Fibroblast of skin of left biceps (primary cell): ENCODE measurements around the gene LCNL1.
A peak's percentile ranks its signal among the peaks of the same experiment; 100 is the strongest.

Experiments
- DNase-seq, 2 experiments: peaks; one replicate each; pipeline ENCODE4 v3.0.0-alpha.2; 2013; ENCODE audit warnings: low read depth in 2 of 2

Gene LCNL1

DNA sequence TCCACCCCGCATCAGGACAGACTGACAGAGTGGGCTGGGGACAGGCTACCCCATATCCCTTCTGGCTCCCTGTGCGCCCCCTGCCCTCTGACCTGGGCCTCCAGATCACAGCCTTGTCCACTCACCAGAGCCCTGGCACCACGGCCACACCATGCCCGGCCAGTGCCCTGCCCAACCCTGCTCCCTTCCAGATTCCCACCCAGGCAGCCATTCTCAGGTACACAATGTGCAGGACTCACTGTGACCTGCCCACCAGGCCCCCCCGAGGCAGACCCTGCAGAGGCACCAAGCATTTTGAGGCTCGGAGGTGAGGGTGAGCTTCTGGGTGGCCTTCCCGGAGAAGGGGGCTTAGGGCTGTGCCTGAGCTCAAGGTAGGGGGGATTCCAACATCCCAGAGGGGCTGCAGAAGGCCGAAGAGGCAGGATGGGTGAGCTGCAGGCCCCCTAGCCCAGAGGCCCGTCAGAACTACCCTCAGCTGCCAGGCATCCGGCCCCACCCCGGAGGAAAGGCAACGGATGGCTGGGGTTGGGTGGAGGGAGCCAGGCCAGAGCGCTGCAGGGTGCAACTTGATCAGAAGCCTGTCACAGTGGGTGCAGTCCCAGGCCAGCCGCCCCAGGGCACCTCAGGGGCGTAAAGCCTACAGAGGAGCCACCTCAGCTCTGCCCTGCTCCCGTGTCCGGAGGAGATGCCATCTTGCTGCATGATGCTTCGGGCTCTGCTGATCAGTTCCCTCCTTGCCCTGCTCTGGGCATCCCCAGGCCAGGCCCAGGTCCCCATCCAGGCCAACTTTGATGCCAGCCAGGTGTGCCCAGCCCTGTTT, at the start of gene LCNL1:
Gene LCNL1 (plus strand): TSS at position 762 of the 820 bp plus-strand sequence. CDS start 594 bp downstream, outside the sequence.
- DNase-seq, result no peak

DNA sequence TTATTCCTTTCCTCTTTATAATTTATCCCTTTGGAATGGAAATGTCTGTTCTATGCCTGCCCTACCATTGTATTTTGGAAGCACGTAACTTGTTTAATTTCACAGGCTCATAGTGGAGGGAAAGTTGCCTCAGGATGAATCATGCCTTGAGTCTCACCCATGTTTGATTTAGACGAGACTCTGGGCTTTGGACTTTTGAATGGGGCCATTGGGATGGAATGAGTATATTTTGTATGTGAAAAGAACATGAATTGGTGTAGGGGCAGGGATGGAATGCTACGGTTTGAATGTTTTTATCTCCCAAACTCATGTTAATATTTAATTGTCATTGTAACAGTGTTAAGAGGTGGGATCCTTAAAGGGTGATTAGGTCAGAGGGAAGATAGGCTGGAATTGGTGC, 48.5 kb upstream of the LCNL1 start:
- DNase-seq, result no peak

DNA sequence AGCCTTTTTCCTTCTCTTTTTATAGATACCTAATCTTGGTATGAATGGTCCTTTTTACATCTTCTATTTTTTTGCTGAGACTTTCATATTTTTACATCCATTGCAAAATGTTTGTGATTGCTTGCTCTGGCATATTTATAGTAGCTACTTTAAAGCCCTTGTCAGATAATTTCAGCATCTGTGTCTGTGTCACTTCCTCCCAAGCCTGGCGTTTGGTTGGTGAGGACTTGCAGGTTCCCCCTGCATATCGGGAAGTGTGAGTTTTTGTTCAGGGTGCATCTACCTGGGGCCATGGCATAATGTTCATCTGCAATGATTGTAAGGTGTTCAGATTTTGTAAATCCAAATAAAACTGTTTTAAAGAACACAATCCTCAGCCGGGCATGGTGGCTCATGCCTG, 47.1 kb upstream of the LCNL1 start:
- DNase-seq, result no peak

DNA sequence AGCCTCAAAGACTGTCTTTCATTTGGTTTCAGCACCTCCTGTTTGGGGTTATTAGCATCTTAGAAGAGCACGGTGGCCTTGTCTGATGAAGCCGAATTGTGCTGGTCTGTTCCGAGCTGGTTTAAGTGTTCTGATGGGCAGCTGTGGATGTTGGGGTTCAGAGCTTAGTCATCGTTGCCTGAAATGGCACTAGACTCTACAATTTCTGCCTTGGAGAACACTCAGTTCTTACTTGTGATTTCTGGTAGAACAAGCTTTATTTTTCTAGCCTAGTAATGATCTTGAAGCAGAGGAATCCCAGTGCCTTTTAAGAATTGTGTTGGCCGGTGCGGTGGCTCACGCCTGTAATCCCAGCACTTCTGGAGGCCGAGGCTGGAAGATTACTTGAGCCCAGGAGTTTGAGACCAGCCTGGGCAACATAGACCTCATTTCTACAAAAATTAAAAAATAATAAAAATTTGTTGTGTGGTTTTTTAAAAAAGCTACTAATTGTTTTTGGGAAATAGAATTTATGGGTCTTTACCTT, 46.1 kb upstream of the LCNL1 start:
- DNase-seq, result no peak

DNA sequence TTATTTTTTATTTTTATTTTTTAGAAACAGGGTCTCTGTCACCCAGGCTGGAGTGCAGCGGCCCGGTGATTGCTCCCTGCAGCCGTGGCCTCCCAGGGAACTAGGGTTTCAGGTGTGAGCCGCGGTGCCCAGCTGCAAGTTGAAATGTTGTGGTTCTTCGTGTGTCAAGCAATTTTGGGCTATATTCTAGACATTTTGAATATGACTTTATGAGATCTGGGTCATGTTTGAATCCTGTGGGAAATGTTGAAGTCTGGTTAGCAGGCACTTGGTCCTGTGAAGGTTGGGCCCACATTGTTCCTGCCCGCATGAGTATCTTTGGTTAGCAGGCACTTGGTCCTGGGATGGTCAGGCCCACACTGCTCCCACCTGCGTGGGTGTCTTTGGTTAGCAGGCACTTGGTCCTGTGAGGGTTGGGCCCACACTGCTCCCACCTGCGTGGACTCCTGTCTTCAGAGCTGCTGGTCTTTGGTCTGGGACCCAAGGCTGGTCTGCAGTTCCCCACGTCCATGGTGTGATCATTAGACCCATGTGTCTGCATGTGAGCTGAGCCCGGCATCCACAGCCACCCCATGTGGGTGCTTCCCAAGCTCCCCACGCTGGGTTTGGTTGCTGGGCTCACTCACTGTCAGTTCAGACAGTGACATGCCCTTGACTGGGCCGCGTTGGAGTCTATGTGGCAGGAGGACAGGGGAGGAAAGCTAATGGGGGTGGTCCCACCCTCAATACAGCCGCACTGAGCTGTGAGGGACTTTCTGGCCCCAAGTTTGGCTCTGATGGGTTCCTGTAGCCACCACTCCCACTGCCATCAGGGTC, 45.4 kb upstream of the LCNL1 start:
- DNase-seq, result no peak

DNA sequence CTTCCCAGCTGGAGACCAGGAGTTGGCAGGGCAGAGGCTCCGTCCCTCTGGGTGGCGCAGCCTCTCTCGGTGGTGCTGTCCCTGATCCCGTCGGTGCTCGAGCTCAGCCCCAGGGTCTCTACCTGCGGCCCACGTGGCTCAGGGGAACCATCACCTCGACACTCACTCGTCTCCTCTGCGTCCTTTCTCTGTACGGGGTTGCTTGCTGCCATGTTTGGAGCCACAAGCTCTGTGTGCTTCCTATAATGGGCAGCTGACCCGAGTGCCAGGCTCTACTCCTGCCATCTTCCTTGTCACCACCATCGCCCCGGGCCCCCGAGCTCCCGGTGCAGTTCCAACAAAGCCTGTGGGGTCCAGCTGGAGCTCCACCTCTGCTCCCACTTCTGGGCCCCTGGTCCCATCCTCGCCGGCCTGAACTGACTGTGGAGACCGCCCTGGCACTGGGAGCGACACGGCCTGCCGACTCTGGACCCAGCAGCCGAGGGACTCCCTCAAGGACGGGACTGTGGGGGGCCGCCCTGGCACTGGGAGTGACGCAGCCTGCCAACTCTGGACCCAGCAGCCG, 43.3 kb upstream of the LCNL1 start:
- DNase-seq, result no peak

DNA sequence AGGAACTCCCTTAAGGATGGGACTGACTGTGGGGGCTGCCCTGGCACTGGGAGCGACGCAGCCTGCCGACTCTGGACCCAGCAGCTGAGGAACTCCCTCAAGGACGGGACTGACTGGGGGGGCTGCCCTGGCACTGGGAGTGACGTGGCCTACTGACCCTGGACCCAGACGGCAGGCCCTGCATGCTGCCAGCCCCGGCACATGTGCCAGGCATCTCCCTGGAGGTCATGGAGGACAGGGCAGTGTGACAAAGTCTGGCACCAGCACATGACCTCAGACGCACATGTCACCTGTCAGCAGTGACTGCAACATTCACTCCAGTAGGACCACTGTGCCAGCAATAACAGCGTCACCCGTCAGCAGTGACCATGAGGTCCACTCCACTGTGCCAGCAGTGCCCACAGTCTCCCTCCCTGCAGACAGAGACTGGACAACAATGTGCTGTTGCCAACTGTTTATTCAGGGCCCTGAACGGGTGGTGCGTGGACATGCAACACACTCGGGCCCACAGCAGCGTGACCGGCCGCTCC, 42.7 kb upstream of the LCNL1 start:
- DNase-seq, result no peak

DNA sequence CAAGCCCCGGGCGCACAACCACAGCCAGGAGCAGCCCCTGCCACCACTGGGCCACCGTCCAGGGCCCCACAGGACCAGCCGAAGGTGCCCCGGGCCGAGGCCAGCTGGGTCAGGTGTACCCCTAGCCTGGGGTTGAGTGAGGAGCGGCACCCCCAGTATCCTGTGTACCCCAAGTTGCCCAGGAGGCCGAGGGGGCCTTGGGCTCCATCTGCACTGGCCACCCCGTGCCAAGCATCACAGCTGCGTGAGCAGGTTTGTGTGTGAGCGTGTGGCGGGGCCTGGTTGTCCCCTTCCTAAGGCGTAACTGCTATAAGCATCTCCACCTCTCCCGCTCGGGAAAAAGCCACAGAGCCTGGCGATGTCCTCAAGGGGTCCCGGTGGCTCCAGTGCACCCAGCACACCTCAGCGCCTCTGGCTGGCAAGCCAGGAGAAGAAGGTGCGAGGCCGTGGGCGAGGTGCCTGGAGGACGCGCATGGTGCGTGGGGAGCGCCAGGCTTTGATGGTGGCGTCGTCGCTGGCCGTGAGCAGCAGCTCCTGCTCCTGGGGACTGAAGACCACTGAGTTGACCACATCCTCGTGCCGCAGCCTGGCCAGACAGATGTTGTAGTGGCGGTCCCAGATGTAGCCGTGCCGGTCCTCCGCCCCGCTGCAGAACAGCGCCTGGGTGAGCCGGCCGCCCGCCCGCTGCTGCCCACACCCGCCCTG, 42.1 kb upstream of the LCNL1 start:
- no peak for DNase-seq

DNA sequence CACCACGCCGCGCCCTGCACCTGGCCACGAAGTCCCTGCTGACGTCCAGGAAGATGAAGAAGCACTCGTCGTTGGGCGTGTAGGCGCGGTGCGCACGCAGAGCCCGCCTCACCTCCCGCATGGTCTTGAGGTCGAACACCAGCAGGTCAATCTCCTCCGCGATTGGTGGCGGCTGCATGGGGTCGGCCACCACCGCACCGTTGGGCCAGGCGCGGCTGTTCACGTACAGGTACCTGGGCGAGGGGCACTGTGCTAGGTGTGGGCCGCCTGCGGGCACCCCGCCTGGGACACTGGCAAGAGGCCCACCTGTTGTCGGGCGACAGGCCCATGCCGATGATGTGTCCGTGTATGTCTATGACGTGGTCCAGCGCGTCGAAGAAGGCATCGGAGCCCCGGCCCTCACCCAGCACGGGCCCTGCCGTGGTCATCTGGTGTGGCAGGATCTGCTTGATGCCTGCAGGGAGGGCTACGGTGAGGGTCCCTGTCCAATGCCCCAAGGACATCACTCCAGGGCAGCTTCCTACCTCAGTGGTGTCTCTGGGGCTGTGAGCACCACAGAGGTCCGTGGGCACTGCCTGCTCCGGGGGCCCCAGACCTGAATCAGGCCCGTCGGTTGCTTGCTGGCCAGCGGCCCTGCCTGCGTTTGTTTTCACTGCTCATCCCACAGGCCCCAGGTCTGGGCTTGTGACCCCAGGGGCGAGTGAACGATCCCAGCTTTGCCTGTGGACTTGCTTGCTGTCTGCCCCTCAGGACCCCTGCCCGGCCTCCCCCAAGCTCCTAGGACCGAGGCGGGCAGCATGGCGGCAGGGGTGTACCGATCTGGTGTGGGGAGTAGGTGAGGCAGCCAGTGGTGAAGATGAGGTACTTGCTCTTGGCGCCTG, 41.3 kb upstream of the LCNL1 start:
- DNase-seq, result no peak

DNA sequence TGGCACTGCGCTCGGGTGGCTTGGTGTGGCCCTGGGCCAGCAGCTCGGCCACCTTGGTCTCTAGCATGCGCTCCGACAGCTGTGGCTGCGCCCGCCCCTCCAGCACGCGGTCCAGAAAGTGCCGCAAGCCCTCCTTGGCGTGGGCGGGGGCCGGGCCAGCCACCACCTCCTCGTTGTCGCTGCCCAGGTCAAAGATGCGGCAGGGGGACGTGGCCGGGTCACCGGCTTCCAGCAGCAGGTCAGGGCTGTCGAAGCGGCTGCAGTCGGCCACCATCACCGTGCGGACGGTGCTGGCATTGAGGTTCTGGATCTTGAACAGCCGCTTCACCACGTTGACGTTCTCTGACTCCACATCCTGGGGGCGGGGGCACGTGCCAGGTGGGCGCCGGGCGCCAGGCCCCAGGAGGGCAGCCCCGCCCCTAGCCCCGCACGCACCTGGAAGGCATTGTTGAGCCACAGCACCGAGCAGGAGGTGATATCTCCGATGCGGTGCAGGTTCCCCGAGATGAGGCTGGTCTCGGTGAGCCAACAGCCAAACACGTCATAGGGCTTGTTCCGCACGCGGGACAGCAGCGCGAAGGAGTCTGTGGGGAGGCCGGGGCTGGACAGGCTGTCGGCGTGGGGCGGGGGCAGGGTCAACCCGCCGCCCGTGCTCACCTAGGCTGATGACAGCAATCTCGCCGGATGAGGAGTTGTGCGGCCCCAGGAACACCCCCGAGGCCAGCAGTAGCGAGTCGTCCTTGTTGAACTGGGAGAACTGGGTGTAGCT, 40.5 kb upstream of the LCNL1 start:
- DNase-seq, result no peak

DNA sequence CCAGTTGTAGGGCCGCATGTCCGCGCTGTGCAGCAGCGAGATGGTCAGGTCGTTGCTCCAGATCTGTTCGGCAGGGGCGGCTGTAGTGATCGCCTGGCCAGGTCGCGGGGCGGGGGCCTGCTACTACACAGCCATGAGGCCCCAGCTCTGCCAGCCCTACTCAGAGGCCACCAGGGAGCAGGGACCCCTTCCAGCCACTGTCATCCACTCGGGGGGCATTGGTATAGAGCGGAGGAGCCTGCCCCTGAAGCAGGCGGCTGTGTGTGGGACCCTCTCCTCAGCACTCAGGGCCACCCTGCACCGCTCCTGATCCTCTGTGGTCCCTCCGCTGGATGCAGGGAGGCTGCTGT, 39.9 kb upstream of the LCNL1 start:
- no peak for DNase-seq

DNA sequence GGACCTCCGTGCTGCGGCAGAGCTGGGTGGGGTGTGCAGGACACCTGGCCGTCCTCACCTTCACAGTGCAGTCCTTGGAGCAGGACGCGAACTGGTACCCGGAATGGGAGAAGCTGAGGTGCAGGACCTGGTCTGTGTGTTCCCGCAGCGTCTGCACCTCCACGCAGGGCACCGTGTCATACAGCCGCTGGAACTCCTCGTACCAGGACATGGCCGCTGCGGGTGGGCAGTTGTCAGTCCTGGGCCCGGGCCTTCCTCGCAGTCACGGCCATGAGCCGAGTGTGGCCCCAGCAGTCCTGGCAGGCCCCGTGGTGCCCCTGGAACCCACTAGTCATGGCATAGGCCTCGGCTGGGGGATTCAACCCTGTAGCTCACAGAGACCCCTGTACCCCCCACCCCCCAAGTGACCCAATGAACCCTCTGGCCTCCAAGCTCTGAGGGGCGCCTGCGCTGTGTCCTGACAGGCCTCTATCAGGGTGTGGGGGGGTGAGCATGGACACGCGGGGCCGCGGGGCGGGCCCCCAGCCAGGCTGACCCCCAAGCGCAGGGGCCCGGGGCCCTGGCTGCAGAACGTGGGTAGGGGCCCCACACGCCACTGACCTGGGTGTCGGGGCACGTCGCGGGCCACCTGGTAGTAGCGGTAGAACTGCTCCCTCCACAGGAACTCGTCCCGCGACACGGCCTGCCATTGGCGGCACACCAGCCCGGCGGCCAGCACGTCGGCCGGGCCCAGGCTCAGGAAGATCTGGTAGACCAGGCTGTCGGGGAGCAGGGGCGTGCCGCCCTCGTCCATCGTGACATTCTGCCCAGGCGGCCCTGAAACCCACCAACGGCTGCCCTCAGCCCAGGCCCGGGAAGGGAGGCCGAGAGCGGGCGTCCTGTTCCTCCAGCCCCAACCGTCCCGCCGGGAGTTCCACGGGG, 39.2 kb upstream of the LCNL1 start:
- DNase-seq, result no peak

DNA sequence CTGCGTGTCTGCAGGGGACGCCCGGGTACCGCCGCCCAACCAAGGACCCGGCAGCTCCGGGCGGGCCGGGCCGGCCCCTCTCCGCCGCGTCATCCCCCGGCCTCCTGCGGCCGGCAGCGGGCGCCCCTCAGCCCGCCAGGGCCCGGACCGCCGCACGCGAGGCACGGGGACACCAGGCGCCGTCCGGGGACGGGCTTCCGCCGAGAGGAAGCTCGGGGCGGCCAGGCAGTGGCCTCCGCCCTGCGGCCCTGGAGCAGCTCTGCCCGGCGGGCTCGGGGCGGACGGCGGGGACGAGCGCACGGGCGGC, 38.6 kb upstream of the LCNL1 start:
- peak in 1 of 2 experiments; percentile 5 for DNase-seq

DNA sequence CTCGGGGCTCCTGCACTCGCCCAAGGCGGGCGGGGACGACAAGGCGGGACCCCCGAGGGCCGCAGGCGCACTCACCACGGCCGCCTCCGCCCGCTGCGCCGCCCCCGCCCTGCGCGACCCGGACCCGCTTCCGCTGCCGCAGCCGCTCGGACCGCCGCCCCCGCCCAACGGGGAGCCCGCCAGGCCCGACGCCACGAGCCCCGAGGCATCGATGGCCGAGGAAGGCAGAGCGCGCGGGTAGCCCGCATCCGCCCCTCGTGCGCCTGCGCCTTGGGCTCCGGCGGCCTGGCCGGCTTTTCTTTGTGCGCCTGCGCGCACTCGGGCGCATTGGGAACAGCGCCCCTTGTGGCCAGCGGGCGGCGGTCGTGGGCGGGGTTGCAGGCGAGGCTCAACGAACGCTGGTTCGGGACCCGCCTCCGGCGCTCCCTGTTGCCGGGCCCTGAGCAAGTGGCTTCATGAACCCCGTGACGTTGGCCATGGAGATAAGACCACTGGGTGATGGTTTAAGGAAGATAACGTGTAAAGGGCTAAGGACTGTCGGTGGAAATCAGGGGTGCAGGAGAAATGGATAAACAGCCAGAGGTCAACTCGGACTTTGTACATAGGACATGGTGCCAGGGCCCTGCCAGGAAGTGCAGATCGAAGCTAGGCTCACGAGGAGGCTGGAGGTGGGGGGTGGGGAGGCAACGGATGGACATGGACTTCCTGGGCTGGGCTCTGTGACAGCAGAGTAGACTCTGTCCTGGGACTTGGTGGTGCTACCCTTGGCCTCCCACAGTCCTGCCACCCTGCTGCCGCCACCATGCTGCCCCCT, 38.1 kb upstream of the LCNL1 start, which contains the start of the genes C8G and FBXW5:
Gene C8G (plus strand): TSS at position 725 of the 814 bp plus-strand sequence. CDS start 78 bp downstream, at position 803.
Gene FBXW5 (minus strand): TSS at position 220 of the 814 bp plus-strand sequence. CDS start 655 bp downstream, outside the sequence.
- DNase-seq, result peak; percentile 82

DNA sequence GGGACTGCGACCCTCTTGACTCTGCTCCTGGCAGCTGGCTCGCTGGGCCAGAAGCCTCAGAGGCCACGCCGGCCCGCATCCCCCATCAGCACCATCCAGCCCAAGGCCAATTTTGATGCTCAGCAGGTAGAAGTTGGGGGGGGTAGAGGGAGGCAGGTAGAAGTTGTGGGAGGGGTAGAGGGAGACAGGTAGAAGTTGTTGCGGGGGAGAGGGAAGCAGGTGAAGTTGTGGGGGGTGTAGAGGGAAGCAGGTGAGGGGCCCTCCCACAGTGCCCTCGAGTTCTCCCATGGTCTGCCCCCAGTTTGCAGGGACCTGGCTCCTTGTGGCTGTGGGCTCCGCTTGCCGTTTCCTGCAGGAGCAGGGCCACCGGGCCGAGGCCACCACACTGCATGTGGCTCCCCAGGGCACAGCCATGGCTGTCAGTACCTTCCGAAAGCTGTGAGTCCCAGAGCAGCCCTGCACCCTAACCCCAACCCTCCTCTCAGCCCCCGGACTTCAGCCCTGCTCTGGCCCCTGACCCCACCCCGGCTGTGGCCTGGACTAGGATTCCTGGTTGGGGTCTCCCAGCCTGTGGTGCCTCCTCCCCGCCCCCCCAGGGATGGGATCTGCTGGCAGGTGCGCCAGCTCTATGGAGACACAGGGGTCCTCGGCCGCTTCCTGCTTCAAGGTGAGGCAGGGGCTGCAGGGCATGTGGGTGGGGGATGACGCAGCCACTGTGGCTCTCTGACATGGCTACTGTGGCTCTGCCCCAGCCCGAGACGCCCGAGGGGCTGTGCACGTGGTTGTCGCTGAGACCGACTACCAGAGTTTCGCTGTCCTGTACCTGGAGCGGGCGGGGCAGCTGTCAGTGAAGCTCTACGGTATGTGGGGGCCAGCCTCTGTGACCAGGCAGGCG, 37.2 kb upstream of the LCNL1 start:
- DNase-seq, result no peak

DNA sequence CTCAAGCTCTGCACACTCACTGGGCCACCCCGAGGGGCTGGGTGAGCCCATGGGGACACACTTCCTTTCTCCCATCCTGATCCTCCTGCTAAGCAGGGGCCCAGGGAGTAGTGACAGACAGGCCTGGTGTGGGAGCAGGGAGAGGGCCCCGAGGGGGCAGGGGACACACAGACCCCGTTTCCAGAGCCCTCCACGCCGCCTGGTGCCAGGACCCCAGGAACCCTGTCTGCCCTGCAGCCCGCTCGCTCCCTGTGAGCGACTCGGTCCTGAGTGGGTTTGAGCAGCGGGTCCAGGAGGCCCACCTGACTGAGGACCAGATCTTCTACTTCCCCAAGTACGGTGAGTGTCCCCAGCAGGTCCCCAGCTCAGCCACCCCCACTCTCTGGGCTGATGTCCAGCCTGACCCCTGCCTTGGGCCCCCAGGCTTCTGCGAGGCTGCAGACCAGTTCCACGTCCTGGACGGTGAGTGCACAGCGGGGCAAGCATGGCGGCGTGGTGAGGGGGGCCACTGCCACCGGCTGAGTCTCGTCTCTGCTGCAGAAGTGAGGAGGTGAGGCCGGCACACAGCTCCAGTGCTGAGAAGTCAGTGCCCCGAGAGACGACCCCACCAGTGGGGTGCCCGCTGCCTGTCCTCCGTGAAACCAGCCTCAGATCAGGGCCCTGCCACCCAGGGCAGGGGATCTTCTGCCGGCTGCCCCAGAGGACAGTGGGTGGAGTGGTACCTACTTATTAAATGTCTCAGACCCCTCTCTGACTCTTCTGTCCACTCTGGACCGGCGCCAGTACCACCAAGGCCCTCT, 36.4 kb upstream of the LCNL1 start:
- no peak for DNase-seq
